Uterus (tissue), 2 donors: ENCODE measurements around the gene TCTN2.

Source experiments
- POLR2A ChIP-seq, 2 donors: fragments of 450-650 bp; IDR thresholded peaks; one replicate each; pipeline ENCODE4 v1.6.1; 2016; ENCODE audit warnings: antibody characterized with exemption in 2 of 2, mild to moderate bottlenecking in 1 of 2, moderate library complexity in 1 of 2
- TF ChIP-seq, protein P1 (sequence below), 4 experiments: fragments of 200-600 bp in 2 of 4; fragments of 450-650 bp in 2 of 4; sonication (generic) in 2 of 4; IDR thresholded peaks; one replicate each; pipeline ENCODE4 v1.5.1; 2016 to 2019; ENCODE audit warnings: antibody characterized with exemption in 4 of 4, mild to moderate bottlenecking in 2 of 4, moderate library complexity in 1 of 4

DNA sequence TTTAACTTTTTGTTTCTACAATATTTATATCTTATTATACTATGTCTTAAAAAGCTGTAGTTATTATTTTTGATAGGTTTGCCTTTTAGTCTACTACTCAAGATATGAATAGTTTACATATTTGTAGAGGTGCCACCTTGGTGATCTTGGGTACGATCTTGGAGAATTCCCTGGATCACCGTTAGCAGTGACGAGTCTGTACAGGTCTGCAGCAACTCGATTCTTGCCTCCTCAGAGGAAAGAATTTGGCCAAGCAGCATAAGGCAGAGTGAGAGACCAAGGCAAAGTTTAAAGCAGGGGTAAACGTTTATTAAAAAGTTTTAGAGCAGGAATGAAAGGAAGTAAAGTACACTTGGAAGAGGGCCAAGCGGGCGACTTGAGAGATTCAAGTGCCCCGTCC, 3.1 kb upstream of the TCTN2 start:
- TF ChIP-seq, protein P1, sequence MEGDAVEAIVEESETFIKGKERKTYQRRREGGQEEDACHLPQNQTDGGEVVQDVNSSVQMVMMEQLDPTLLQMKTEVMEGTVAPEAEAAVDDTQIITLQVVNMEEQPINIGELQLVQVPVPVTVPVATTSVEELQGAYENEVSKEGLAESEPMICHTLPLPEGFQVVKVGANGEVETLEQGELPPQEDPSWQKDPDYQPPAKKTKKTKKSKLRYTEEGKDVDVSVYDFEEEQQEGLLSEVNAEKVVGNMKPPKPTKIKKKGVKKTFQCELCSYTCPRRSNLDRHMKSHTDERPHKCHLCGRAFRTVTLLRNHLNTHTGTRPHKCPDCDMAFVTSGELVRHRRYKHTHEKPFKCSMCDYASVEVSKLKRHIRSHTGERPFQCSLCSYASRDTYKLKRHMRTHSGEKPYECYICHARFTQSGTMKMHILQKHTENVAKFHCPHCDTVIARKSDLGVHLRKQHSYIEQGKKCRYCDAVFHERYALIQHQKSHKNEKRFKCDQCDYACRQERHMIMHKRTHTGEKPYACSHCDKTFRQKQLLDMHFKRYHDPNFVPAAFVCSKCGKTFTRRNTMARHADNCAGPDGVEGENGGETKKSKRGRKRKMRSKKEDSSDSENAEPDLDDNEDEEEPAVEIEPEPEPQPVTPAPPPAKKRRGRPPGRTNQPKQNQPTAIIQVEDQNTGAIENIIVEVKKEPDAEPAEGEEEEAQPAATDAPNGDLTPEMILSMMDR (IDR thresholded peaks at IDR 0.05): no peak
- TF ChIP-seq POLR2A (IDR thresholded peaks at IDR 0.05): no peak
